ENCODE measurements around the gene ARMC2. TPM values are rescaled to one million over a fixed set of nuclear protein-coding genes. Genes with fewer than 3 reads are reported as not detected.

Gene ARMC2
- total RNA-seq, 2 donors from 2014 or later = 0.66 to 1.6 TPM

GRCh38 chr6:109023356-109023925 is 175.2 kb downstream of the ARMC2 start:
- Histone ChIP-seq H3K4me1 (peaks cover 5% of the 10 kb centered on the region), H3K9me3 (peaks cover 0 to 8% (median 0%) of the 10 kb centered on the region in 3 donors), H3K27me3 (no peaks in the 10 kb centered on the region), H3K36me3 (replicated peaks in 1 of 2; ENCODE audit: insufficient read depth in 1 of 2, low read depth in 2 of 2) (no peaks in the 10 kb centered on the region), H3K27ac (no peak overlapping the region), H3K4me3 (no peak overlapping the region)
- intact Hi-C loops (cut with DNase I) = no loop called here
- no peak for TF ChIP-seq POLR2A (IDR thresholded peaks at IDR 0.05)
- TF ChIP-seq CTCF (IDR thresholded peaks at IDR 0.05) = peak in 1 of 7 experiments; percentile 8
- no peak for ATAC-seq
- DNase-seq = no peak

Small RNAs within 50 kb of the gene (small RNA-seq; reads per million reads assigned to genes)
- not detected for gene AL445189.2
- gene Z95118.1 = not detected

Other genes with a start within 250 kb of the ARMC2 start
- gene SESN1, start 246.4 kb downstream of the ARMC2 start, total RNA-seq = 10 to 100 TPM; 23.4 to 48.8 TPM
- gene CEP57L1, start 247.1 kb downstream of the ARMC2 start, total RNA-seq = 10 to 100 TPM; 10.1 to 50.1 TPM